HG03521 (cell line): ENCODE results near the gene GPT2.

Source experiments
- ATAC-seq: cut with Tn5 transposase; IDR thresholded peaks from one replicate; pipeline ENCODE4 v1.9.1; 2021; ENCODE audit warnings: mild to moderate bottlenecking, moderate library complexity; ENCODE audit not compliant: unreplicated experiment

Gene GPT2

GRCh38 chr16:46895399-46896313 is 11.5 kb downstream of the GPT2 start:
- ATAC-seq, result no peak

DNA sequence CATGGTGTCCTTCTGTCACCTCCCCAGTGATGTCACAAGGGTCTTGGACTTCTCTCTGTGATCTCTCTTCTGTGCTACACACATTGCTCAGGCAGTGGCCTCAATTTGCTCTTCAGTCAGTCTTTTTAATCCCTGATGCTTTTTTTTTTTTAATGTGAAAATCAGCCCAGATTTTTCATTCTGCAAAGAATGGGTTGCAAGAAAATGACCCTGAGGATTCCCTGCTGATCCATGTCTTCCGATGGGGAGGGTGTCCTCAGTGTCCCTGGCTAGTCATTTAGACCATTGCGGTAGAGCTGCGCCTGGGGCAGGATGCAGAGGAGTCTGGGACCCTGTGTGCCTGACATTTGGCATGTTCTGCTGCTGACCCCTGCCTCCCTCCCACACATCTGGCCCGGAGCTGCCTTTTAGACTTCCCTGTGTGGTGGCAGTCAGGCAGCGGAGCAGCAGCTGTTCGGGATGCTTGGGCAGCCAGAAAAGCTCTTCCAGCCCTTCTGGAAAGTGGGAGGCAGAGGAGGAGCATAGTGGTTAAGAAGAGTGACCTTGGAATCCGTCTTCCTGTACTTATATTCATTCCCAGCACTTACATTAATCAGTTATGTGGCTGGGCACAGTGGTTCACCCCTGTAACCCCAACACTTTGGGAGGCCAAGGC is 12.3 kb downstream of the GPT2 start:
- no peak for ATAC-seq

DNA sequence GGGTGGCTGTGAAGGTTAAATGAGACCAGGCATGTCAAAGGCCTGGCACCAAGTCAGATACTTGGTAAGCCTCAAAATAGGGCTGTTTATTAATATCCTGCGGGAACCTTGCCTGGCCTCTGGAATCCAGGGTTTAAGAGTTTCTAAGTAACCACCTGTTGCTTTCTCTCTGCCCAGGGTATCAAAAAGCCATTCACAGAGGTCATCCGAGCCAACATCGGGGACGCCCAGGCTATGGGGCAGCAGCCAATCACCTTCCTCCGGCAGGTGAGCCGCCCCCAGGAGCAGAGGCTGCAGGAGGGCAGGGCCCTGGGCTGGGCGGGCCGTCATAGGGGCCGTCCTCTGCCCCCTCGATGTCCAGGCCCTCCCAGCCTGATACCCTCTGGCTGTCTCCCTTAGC is 13.3 kb downstream of the GPT2 start:
- ATAC-seq, result no peak

- ATAC-seq, result no peak
Measured at GRCh38 chr16:46898006-46898405, 13.8 kb downstream of the GPT2 start.

DNA sequence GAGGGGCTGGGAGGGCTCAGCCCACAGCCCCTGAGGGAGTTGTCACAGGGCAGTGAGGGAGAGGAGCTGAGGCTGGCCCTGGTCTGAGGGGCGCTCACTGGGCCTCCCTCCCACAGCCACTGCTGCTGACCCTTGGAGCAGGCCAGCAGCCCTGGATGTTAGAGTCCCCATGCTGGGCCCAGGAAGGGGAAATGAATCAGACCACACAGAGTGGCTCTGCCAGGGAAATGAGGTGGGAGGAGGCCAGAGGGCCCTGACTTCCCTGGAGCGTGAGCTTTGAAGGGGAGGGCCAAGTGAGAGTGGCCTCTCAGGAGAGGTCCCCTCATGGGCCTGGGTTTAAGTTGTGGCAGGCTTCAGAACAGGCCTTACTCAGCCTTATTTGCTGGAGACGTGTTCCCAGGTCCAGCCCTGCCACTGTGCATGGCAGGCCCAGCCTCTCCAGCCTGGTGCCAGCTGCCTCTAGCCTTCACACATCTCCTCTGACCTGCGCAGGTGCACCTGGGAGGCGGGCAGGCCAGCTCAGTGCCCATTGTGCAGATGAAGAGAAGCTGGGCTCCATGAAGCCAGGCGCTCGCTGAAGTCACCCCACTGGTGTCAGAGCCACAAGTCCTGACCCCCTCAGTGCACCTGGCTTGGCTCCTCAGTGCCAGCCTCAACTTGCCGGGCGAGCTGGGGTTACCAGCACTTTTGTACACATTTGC is 15.4 kb downstream of the GPT2 start:
- no peak for ATAC-seq

GRCh38 chr16:46900455-46901235 is 16.5 kb downstream of the GPT2 start:
- ATAC-seq, result no peak

DNA sequence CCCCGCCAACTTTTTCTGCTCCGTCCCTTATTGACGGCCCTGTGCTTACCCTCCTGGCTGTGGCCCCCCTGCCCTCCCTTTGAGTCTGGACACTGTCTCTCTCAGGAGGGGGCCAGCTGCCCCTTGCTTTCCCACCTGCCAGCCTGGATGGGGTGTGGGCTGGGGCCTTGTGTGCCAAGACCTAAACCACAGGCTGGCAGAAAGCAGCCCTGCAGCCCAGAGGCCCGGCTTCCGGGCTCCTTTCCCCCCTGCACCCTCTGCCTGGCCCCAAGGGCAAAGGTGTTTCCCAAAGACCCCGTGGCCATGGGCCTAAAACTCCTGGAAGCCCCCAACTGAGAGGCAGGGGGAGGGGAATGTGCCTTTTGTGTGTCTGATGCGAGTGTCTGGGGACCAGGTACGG is 17.5 kb downstream of the GPT2 start:
- no peak for ATAC-seq

DNA sequence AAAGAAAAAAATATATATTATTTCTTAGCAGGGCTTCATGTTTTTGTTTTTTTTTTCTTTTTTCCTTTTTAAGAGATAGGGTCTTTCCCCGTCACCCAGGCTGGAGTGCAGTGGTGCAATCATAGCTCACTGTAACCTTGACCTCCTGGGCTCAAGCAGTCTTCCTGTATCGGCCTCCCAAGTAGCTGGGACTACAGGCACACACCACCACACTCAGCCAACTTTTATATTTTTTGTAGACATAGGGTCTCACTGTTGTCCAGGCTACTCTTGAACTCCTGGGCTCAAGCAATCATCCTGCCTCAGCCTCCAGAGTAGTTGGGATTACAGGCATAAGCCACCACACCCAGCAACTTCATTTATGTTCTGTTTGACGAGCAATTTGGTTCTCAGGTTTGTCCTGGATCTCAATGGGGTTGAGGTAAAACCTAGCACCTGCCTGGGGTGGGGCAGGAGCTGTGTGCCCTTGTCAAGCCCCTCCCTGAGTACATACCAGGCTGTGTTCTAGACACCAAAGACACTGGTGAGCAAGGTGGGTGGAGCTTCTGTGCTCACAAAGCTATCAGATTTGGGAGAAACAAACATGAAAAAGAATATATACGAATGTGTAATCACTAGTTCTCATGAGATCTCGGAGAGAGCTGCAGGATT is 19.2 kb downstream of the GPT2 start:
- no peak for ATAC-seq

GRCh38 chr16:46904471-46904870 is 20.3 kb downstream of the GPT2 start:
- no peak for ATAC-seq

GRCh38 chr16:46906360-46907060 is 22.3 kb downstream of the GPT2 start:
- no peak for ATAC-seq

DNA sequence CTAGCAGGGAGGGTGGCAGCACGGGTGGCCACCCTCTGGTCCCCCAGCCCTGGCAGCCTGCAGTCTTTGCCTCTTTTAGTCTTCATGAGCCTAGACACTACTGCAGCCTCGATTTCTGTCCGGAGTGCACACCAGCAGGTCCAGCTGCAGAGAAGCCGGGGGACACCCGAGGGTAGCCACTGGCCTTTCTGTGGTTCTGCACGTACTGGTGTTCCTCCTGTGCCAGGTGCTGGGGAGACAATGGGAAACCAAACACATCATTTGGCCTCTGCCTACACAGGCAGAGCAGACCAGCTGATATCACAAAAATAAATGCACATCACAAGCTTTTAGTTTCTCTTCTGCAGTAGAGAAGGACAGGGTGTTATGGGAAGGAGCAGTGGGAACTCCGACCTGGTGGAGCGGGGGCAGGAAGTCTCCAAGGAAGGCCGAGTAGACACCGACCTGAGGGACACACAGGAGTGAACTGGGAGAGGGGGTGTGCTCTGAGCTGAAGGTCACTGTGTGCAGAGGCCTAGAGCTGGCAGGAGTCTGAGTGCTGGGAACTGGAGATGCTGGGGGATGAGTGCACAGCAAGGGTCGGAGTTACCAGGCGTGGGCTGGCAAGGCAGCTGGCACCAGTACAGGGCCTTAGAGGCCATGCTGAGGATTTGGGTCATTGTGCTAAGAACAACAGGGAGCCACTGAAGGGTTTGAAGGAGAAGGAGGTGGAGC is 23.1 kb downstream of the GPT2 start:
- no peak for ATAC-seq

DNA sequence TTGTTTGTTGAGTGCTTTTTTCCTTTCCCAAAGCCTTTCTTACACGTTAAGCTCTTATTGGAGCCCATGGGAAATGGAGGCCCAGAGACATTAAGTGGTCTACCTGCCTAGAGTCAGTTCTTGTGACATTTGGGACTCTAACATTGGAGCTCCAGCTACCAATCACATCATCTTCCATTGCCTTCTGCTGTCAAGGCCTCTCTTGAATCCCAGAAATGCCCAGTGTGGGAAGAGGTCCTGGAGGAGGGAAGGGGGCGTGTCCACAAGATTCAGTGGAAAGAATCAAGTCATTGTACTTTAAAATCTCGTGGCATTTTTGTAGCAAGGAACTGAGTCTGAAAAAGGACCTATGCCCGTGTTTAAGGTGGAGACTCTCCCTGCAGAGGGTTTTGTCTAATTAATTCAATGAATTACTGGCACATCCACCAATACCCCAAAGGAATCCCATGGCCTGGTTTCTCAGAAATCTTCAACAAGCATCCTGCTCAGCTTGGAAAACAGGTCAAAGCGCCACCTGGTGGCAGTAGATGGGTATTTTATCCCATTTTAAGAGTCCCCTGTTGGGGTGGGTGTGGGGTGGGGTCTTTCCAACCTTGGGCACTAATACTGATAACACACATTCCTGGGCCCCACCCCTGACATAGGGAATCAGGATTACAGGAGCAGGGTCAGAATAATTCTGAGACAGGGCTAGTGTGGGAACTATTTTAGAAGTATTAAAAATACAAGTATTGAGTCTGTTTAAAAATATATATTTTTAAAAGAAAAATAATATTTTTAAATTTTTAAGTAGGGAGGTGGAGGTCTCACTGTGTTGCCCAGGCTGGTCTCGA is 24.6 kb downstream of the GPT2 start:
- ATAC-seq, result no peak

GRCh38 chr16:46911038-46911437 is 26.9 kb downstream of the GPT2 start:
- ATAC-seq, result peak; percentile 50

- no peak for ATAC-seq
Measured at GRCh38 chr16:46911650-46912049, 27.5 kb downstream of the GPT2 start.

GRCh38 chr16:46914556-46915201 is 30.5 kb downstream of the GPT2 start:
- no peak for ATAC-seq

DNA sequence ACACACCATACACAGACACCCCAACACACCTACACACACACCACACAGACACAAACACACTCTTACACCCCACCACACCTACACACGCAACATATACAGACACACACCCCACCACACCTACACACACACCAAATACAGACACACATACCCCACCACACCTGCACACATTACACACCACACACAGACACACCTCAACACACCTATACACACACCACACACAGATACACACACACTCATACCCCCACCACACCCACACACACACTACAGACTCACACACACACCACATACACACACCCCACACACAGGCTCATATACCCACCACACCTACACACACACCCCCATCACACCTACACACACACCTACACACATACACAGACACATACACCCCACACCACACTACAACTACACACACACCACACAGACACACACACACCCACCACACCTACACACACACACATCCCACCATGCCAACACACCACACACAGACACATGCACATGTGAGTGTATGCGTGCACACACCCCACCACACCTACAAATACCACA is 31.4 kb downstream of the GPT2 start:
- no peak for ATAC-seq

GRCh38 chr16:46916980-46917379 is 32.8 kb downstream of the GPT2 start:
- no peak for ATAC-seq

DNA sequence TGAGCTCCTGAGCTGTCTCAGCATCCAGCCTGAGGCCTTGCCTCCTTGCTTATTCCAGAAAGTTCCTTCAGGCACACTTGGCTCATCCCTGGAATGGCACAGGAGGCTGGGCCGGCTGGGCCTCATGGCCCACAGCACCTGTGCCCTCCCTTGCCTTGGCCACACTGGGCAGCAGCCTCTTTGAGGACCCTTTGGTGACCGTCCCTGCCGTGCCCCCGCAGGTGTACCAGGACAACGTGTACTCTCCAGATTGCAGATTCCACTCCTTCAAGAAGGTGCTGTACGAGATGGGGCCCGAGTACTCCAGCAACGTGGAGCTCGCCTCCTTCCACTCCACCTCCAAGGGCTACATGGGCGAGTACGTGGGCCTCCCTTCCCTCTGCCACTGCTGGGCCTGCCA is 34.2 kb downstream of the GPT2 start:
- no peak for ATAC-seq
